GM12878 (cell line): ENCODE results near the gene UEVLD. TPM values are rescaled to one million over a fixed set of nuclear protein-coding genes. Genes with fewer than 3 reads are reported as not detected.

ENCODE experiments used
- ATAC-seq: fragments of 200-7000 bp; cut with Tn5 transposase; 3 replicates; pipeline ENCODE4 v1.9.1; 2020; ENCODE audit warnings: mild to moderate bottlenecking, moderate library complexity
- BruUV-seq: library from RNA; stranded (reverse); fragments of 400-500 nt; replicated peaks from 2 replicates; lab custom pipeline; 2021; lab: Mats Ljungman, UMichigan
- CTCF ChIA-PET: fragments of 300-600 bp; sonication (Branson Sonifier 250); formaldehyde crosslinking; extraction: SDS; loops from one replicate; lab custom pipeline; 2021; ENCODE audit warnings: inconsistent platforms; lab: Yijun Ruan, JAX
- POLR2A ChIA-PET: fragments of 350-600 bp; formaldehyde crosslinking; extraction: SDS; loops from one replicate; lab custom pipeline; 2021; ENCODE audit warnings: inconsistent platforms; lab: Charles Lee
- RAD21 ChIA-PET: fragments of 300-600 bp; sonication (Branson Sonifier 250); formaldehyde crosslinking; loops from one replicate; lab custom pipeline; 2023; ENCODE audit warnings: antibody characterized with exemption; ENCODE audit not compliant: unreplicated experiment; lab: Charles Lee
- SMC1A ChIA-PET: fragments of 300-600 bp; sonication (Branson Sonifier 250); formaldehyde crosslinking; loops from one replicate; lab custom pipeline; 2023; ENCODE audit not compliant: unreplicated experiment, uncharacterized antibody; lab: Charles Lee
- DNase-seq: peaks from one replicate; pipeline ENCODE4 v3.0.0-alpha.2; 2011; ENCODE audit warnings: low read depth, low spot score
- FAIRE-seq: peaks from 3 replicates; lab custom pipeline; 2011; peaks lifted over from hg19 to GRCh38; lab: Jason Lieb, UNC
- H2AFZ ChIP-seq: 2 replicates; pipeline ENCODE4 v1.6.0; 2011; ENCODE audit warnings: low read depth, low read length, control low read depth; ENCODE audit not compliant: control insufficient read depth
- H3K27ac ChIP-seq: 2 replicates; pipeline ENCODE4 v1.5.1; 2011; ENCODE audit warnings: control low read depth; ENCODE audit not compliant: control insufficient read depth, insufficient read depth
- H3K27me3 ChIP-seq, 2 experiments: replicated peaks in 1 of 2; 2 replicates each; pipeline versions ENCODE4 v1.6.0 to v1.6.1; 2011; ENCODE audit warnings: low read length in 1 of 2; ENCODE audit not compliant: control insufficient read depth in 2 of 2, insufficient read depth in 2 of 2
- H3K36me3 ChIP-seq, 2 experiments: 2 replicates each; pipeline ENCODE4 v1.5.1; 2011; ENCODE audit warnings: low read length in 1 of 2; ENCODE audit not compliant: control insufficient read depth in 2 of 2, insufficient read depth in 2 of 2
- H3K4me1 ChIP-seq: 2 replicates; pipeline ENCODE4 v1.6.1; 2011; ENCODE audit warnings: mild to moderate bottlenecking, low read length, moderate library complexity, mixed read lengths; ENCODE audit not compliant: control insufficient read depth, insufficient read depth
- H3K4me2 ChIP-seq: 2 replicates; pipeline ENCODE4 v1.6.0; 2011; ENCODE audit warnings: control low read depth; ENCODE audit not compliant: control insufficient read depth, insufficient read depth
- H3K4me3 ChIP-seq: fragments of 200-600 bp; sonication (generic); 2 replicates; pipeline ENCODE4 v1.5.1; 2016
- H3K79me2 ChIP-seq: 2 replicates; pipeline ENCODE4 v1.6.0; 2011; ENCODE audit warnings: low read length; ENCODE audit not compliant: control insufficient read depth, insufficient read depth
- H3K9ac ChIP-seq: 2 replicates; pipeline ENCODE4 v1.8.0; 2011; ENCODE audit warnings: low read length, control low read depth, mixed read lengths; ENCODE audit not compliant: control insufficient read depth, insufficient read depth
- H3K9me3 ChIP-seq: replicated peaks from 3 replicates; pipeline ENCODE4 v1.5.1; 2011; ENCODE audit warnings: mild to moderate bottlenecking, low read length; ENCODE audit not compliant: control insufficient read depth, insufficient read depth
- H4K20me1 ChIP-seq: 2 replicates; pipeline ENCODE4 v1.6.0; 2011; ENCODE audit not compliant: control insufficient read depth, insufficient read depth
- BHLHE40 ChIP-seq, 2 experiments: fragments of 450-650 bp in 1 of 2; IDR thresholded peaks; 2 replicates each; pipeline ENCODE4 v1.6.1; 2011 to 2017; ENCODE audit warnings: low read depth in 2 of 2, borderline replicate concordance in 1 of 2, improper control_type of control experiment in 1 of 2, low read length in 1 of 2, mild to moderate bottlenecking in 1 of 2
- CHD1 ChIP-seq: IDR thresholded peaks from 2 replicates; pipeline ENCODE4 v1.6.1; 2012; ENCODE audit warnings: low read depth, low read length, improper control_type of control experiment
- GABPA ChIP-seq: IDR thresholded peaks from 2 replicates; pipeline ENCODE4 v1.6.1; 2014; ENCODE audit warnings: antibody characterized with exemption, low read depth, mild to moderate bottlenecking, inconsistent platforms
- HDAC6 ChIP-seq: fragments of 200-600 bp; sonication (generic); IDR thresholded peaks from one replicate; pipeline ENCODE4 v1.8.0; 2017; ENCODE audit warnings: antibody characterized with exemption; ENCODE audit not compliant: unreplicated experiment
- IRF4 ChIP-seq: IDR thresholded peaks from 2 replicates; pipeline ENCODE4 v1.6.1; 2011; ENCODE audit warnings: low read depth, low read length
- MYB ChIP-seq: fragments of 150-350 bp; IDR thresholded peaks from 2 replicates; pipeline ENCODE4 v1.6.1; 2014; ENCODE audit warnings: mild to moderate bottlenecking, low read depth, low read length, borderline replicate concordance
- NFIC ChIP-seq: IDR thresholded peaks from 2 replicates; pipeline ENCODE4 v1.6.1; 2012; ENCODE audit warnings: low read depth, mild to moderate bottlenecking, inconsistent platforms, low read length, moderate library complexity
- NR2F1 ChIP-seq: fragments of 450-650 bp; conservative IDR thresholded peaks from 2 replicates; pipeline ENCODE4 v1.6.1; 2017; ENCODE audit warnings: mild to moderate bottlenecking
- PKNOX1 ChIP-seq: fragments of 450-650 bp; IDR thresholded peaks from 2 replicates; pipeline ENCODE4 v1.6.1; 2016; ENCODE audit warnings: mild to moderate bottlenecking
- PML ChIP-seq: IDR thresholded peaks from 2 replicates; pipeline ENCODE4 v1.6.1; 2012; ENCODE audit warnings: low read length, inconsistent platforms
- RBBP5 ChIP-seq: fragments of 200-600 bp; sonication (generic); conservative IDR thresholded peaks from 2 replicates; pipeline ENCODE4 v1.6.1; 2016
- SMAD5 ChIP-seq: IDR thresholded peaks from 2 replicates; pipeline ENCODE4 v1.6.1; 2016; ENCODE audit warnings: antibody characterized with exemption, low read depth
- SRF ChIP-seq, 2 experiments: IDR thresholded peaks; 2 replicates each; pipeline ENCODE4 v1.6.1; 2011; ENCODE audit warnings: low read depth in 2 of 2, low read length in 2 of 2, mild to moderate bottlenecking in 1 of 2, moderate library complexity in 1 of 2
- STAT1 ChIP-seq: fragments of 450-650 bp; conservative IDR thresholded peaks from 2 replicates; pipeline ENCODE4 v1.6.1; 2014; ENCODE audit warnings: antibody characterized with exemption, mild to moderate bottlenecking
- TCF12 ChIP-seq: IDR thresholded peaks from 2 replicates; pipeline ENCODE4 v1.6.1; 2011; ENCODE audit warnings: low read depth, mild to moderate bottlenecking, low read length
- ZNF274 ChIP-seq: IDR thresholded peaks from one replicate; pipeline ENCODE4 v1.8.0; 2011; ENCODE audit not compliant: insufficient read length, insufficient read depth
- WGBS: methylation state at CpG from one replicate; pipeline ENCODE4 v1.1.6; 2016; ENCODE audit warnings: low lambda C conversion rate; ENCODE audit not compliant: insufficient replicate concordance, insufficient coverage; ENCODE audit errors: missing lambda C conversion rate; 5-methylcytosine and 5-hydroxymethylcytosine counted together
- in situ Hi-C: fragments of 300-500 bp; cut with MboI; formaldehyde crosslinking; loops from 9 replicates; pipeline ENCODE4 v1.14.3; 2018; ENCODE audit warnings: mixed read lengths
- intact Hi-C: fragments of 100-400 bp; cut with micrococcal nuclease; formaldehyde crosslinking; loops from one replicate; pipeline ENCODE4 v1.14.2; 2022; ENCODE audit not compliant: unreplicated experiment
- polyA plus RNA-seq, 11 experiments: library from polyadenylated mRNA; depleted of rRNA in 4 of 11; unstranded in 6 of 11; stranded (reverse) in 5 of 11; fragments of >200 nt; fragmentation: Nextera tagmentation in 4 of 11; fragmentation: Illumina TruSeq in 1 of 11; extraction: Ambion mirVana in 4 of 11; extraction: Trizol in 1 of 11; gene quantifications; 1 replicate in 1 of 11; 2 replicates in 10 of 11; pipeline versions ENCODE4 v1.2.1 to v1.2.3, GENCODE V29; 2011 to 2016; ENCODE audit warnings: inconsistent platforms in 2 of 11, missing spikeins in 2 of 11, low read depth in 1 of 11
- total RNA-seq, 4 experiments: library from RNA; depleted of rRNA in 3 of 4; stranded (reverse); fragments of >200 nt in 3 of 4; fragmentation: Illumina TruSeq in 1 of 4; extraction: Trizol in 1 of 4; gene quantifications; 2 replicates each; pipeline versions ENCODE4 v1.2.1 to v1.2.3, GENCODE V29; 2013 to 2021
- TF ChIP-seq, protein P1 (sequence below): fragments of 450-650 bp; IDR thresholded peaks from 2 replicates; pipeline ENCODE4 v1.6.1; 2017; ENCODE audit warnings: mild to moderate bottlenecking, moderate library complexity

UEVLD gene
- total and polyA plus RNA-seq, 10 of the 15 experiments (the other 5 are each of a cell fraction or from before 2014, with no cell fraction given): 6.5 to 16.3 (median 13.4) TPM

DNA sequence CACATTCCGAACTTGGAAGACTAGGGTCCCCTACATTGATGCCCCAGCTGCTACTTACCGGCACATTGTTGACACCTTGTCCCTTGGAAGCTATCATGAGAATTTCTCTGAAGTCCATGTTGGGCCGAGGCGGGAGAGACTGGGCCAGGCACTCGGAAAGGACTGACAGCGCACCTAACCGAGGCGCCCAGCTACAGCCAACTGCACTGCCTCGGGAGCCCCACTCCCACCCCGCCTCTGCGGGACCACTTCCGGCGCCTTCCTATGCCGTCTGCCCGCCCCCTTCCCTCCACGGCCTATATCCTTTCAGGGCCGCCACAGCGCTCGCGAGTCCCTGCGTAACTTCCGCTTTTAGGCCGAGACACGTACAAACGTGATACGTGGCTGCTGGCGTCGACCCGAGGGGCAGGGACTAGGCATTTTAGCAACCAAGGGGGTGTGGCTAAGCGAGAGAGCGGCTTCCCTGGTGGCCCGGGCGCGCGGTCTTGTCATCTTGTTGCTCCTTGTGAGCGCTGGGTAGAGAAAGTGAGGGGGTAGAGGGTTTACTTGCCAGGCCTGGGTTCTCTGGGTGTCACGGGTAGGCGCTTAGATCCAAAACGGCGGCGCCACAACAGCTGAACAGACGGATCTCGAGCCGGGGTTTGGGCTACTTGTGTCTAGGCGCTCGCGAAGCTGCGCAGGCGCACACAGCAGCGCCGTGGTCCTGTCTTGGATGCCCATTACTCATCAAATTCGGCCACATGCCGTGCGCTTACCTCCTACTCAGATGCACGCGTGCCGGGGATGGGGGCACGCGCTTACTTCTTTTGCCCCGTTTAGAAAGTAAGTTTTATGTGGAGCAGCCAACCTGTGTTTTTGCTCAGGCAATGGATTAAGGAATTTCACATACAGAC is 45.9 kb upstream of the UEVLD start, which contains the start of gene SPTY2D1:
SPTY2D1 (minus strand) TSS at position 203 of the 893 bp plus-strand sequence; CDS start at position 118, 85 bp downstream.
- FAIRE-seq (peak; percentile 98), ATAC-seq (peak; percentile 96), DNase-seq (peak; percentile 93)
- Histone ChIP-seq H3K9me3 (no peaks in the 10 kb centered on the region), H3K9ac (peak within 1 kb of the TSS; percentile 80), H3K4me2 (peak within 1 kb of the TSS; percentile 81), H3K27me3 (no peaks in the 10 kb centered on the region), H2AFZ (peak within 1 kb of the TSS; percentile 86), H3K4me3 (peak within 1 kb of the TSS; percentile 99), H3K4me1 (peaks cover 7% of the 10 kb centered on the region), H4K20me1 (no peaks in the 10 kb centered on the region), H3K36me3 (no peaks in the 10 kb centered on the region), H3K27ac (peak within 1 kb of the TSS; percentile 89), H3K79me2 (peaks cover 34% of the 10 kb centered on the region)
- ChIA-PET POLR2A (interaction anchor here (0.6 to 3.5 kb wide), 13 partner anchors 11 to 313 kb away, joined by 3 to 28 read pairs (median 6); partner anchors contain the start of genes HPS5, TSG101 and UEVLD), SMC1A (interaction anchor here (0.6 to 11.1 kb wide), 13 partner anchors 17 to 313 kb away, joined by 3 to 188 read pairs (median 6); partner anchors contain the start of genes GTF2H1, HPS5 and UEVLD), RAD21 (interaction anchor here (0.5 to 5.5 kb wide), 17 partner anchors 17 to 390 kb away, joined by 3 to 77 read pairs (median 5); partner anchors contain the start of genes LDHA, TSG101 and UEVLD), CTCF (interaction anchor here (0.5 to 6.9 kb wide), 13 partner anchors 16 to 702 kb away, joined by 3 to 80 read pairs (median 9); partner anchors contain the start of genes SAAL1 and UEVLD)
- TSS peak; percentile 98 for BruUV-seq
- intact Hi-C loops (loop anchor here (1.0 to 10.0 kb wide), 5 partner anchors 18 to 310 kb away; partner anchors contain the start of genes GTF2H1, HPS5, TSG101 and UEVLD), in situ Hi-C loops (no loop called here)
- WGBS: under 1% methylated on average over 60 of the region's 60 CpGs
- TF ChIP-seq SMAD5 (peak; percentile 76; the same call in 1 of the 2 replicates), GABPA (peak; percentile 92), CHD1 (no peak), SRF (IDR thresholded peaks at IDR 0.05; ENCODE audit: low read depth in 2 of 2, low read length in 2 of 2) (peak; percentile 39 to 86; a peak in 3 of 4 replicates), IRF4 (0 out of 2 replicates have a peak, but pooled peaks have one; percentile 35), RBBP5 (no peak), NFIC (no peak), HDAC6 (peak; percentile 39), PKNOX1 (peak; percentile 53), TCF12 (peak; percentile 59; the same call in 1 of the 2 replicates), STAT1 (no peak), PML (peak; percentile 98), NR2F1 (no peak), MYB (no peak), ZNF274 (no peak), BHLHE40 (IDR thresholded peaks at IDR 0.05; ENCODE audit: borderline replicate concordance in 1 of 2, low read depth in 2 of 2, low read length in 1 of 2) (peak; percentile 67 to 88)
- TF ChIP-seq, protein P1, sequence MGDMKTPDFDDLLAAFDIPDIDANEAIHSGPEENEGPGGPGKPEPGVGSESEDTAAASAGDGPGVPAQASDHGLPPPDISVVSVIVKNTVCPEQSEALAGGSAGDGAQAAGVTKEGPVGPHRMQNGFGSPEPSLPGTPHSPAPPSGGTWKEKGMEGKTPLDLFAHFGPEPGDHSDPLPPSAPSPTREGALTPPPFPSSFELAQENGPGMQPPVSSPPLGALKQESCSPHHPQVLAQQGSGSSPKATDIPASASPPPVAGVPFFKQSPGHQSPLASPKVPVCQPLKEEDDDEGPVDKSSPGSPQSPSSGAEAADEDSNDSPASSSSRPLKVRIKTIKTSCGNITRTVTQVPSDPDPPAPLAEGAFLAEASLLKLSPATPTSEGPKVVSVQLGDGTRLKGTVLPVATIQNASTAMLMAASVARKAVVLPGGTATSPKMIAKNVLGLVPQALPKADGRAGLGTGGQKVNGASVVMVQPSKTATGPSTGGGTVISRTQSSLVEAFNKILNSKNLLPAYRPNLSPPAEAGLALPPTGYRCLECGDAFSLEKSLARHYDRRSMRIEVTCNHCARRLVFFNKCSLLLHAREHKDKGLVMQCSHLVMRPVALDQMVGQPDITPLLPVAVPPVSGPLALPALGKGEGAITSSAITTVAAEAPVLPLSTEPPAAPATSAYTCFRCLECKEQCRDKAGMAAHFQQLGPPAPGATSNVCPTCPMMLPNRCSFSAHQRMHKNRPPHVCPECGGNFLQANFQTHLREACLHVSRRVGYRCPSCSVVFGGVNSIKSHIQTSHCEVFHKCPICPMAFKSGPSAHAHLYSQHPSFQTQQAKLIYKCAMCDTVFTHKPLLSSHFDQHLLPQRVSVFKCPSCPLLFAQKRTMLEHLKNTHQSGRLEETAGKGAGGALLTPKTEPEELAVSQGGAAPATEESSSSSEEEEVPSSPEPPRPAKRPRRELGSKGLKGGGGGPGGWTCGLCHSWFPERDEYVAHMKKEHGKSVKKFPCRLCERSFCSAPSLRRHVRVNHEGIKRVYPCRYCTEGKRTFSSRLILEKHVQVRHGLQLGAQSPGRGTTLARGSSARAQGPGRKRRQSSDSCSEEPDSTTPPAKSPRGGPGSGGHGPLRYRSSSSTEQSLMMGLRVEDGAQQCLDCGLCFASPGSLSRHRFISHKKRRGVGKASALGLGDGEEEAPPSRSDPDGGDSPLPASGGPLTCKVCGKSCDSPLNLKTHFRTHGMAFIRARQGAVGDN: peak; percentile 1; the same call in 1 of the 2 replicates
